Mesothelial cell of epicardium (in vitro differentiated cells): Measurements from ENCODE around the gene WSCD2. TPM values are rescaled to one million over a fixed set of nuclear protein-coding genes. Genes with fewer than 3 reads are reported as not detected.

Experiments
- DNase-seq, 2 experiments: peaks; one replicate each; pipeline ENCODE4 v3.0.0; 2021; ENCODE audit warnings: low spot score in 2 of 2; ENCODE audit not compliant: unreplicated experiment in 2 of 2
- H3K27ac Mint-ChIP-seq: 2 replicates; pipeline ENCODE4 v1.8.0; 2021; ENCODE audit warnings: mixed read lengths
- H3K27me3 Mint-ChIP-seq: 2 replicates; pipeline ENCODE4 v1.8.0; 2021; ENCODE audit warnings: low read depth, mixed read lengths
- H3K36me3 Mint-ChIP-seq: 2 replicates; pipeline ENCODE4 v1.8.0; 2021; ENCODE audit warnings: mixed read lengths
- H3K4me1 Mint-ChIP-seq: 2 replicates; pipeline ENCODE4 v1.8.0; 2021; ENCODE audit warnings: mixed read lengths
- H3K4me3 Mint-ChIP-seq: 2 replicates; pipeline ENCODE4 v1.8.0; 2021; ENCODE audit warnings: mild to moderate bottlenecking, moderate library complexity, mixed read lengths
- H3K9me3 Mint-ChIP-seq: 2 replicates; pipeline ENCODE4 v1.8.0; 2021; ENCODE audit warnings: mixed read lengths
- total RNA-seq: library from RNA; stranded (reverse); gene quantifications from 3 replicates; pipeline ENCODE4 v1.2.1, GENCODE V29; 2021
- TF ChIP-seq, protein P1 (sequence below): fragments of 200-600 bp; sonication (generic); IDR thresholded peaks from one replicate; pipeline ENCODE4 v1.5.0; 2021; ENCODE audit warnings: antibody characterized with exemption; ENCODE audit not compliant: unreplicated experiment

Gene WSCD2
- total RNA-seq, 1 donor from 2014 or later, result 0.13 TPM

DNA sequence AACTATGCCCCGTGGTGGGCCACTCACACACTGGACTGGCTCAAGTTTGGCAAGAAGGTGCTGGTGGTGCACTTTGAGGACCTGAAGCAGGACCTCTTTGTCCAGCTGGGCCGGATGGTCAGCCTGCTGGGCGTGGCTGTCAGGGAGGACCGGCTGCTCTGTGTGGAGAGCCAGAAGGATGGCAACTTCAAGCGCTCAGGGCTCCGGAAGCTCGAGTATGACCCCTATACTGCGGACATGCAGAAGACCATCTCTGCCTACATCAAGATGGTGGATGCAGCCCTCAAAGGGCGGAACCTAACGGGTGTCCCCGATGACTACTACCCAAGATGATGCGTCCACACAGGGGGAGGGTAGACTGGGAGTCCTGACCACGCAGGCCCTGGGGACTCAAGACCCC, 118.9 kb downstream of the WSCD2 start:
- Mint-ChIP-seq H3K27me3 (peaks cover 50% of the 10 kb centered on the region), H3K9me3 (no peaks in the 10 kb centered on the region), H3K27ac (no peak overlapping the region), H3K36me3 (no peaks in the 10 kb centered on the region), H3K4me1 (no peaks in the 10 kb centered on the region), H3K4me3 (no peak overlapping the region)
- TF ChIP-seq, protein P1, sequence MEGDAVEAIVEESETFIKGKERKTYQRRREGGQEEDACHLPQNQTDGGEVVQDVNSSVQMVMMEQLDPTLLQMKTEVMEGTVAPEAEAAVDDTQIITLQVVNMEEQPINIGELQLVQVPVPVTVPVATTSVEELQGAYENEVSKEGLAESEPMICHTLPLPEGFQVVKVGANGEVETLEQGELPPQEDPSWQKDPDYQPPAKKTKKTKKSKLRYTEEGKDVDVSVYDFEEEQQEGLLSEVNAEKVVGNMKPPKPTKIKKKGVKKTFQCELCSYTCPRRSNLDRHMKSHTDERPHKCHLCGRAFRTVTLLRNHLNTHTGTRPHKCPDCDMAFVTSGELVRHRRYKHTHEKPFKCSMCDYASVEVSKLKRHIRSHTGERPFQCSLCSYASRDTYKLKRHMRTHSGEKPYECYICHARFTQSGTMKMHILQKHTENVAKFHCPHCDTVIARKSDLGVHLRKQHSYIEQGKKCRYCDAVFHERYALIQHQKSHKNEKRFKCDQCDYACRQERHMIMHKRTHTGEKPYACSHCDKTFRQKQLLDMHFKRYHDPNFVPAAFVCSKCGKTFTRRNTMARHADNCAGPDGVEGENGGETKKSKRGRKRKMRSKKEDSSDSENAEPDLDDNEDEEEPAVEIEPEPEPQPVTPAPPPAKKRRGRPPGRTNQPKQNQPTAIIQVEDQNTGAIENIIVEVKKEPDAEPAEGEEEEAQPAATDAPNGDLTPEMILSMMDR, result no peak
- no peak for DNase-seq

DNA sequence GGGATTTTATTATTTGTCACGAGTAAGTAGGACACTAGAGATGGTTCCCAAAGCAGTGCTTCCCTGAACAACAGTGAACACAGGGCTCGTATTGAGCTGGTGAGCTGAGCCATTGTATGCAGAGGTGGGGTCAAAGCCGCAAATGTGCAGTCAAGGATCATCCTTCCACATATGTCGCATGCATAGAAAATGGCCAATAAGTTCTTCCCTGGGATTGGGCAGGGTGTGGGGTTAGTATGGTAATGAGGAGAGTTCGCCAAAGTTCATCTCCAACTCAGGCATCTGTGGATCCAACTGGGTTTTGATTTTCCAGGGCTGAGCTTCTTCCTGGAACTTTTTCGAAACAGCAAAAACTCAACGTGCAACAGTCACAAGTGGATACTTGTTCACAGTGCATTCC, 123.4 kb downstream of the WSCD2 start:
- TF ChIP-seq, protein P1, result no peak
- H3K27me3 Mint-ChIP-seq, result peaks cover 49% of the 10 kb centered on the region
- H3K4me1 Mint-ChIP-seq, result no peaks in the 10 kb centered on the region
- DNase-seq, result no peak
- no peaks in the 10 kb centered on the region for H3K36me3 Mint-ChIP-seq
- no peaks in the 10 kb centered on the region for H3K9me3 Mint-ChIP-seq
- no peak overlapping the region for H3K4me3 Mint-ChIP-seq
- H3K27ac Mint-ChIP-seq, result no peak overlapping the region

DNA sequence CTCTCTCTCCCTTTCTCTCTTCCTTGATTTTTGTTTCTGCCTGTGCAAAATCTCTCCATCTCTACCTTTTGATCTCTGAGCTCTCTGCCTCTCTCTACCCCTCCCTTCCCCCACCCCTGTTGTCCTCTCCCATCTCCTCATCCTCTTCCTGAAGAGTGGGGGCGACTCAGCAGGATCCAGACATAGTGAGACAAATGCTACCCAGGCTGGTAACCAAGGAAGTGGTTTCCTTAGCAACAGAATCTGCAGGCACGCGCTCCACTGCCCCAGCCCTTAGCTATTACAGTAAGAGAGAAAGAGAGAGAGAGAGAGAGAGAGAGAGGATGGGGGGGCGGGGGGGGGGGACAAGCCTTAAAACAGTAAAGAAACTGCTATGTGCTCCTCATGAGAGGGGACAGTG, 124.5 kb downstream of the WSCD2 start:
- TF ChIP-seq, protein P1, result no peak
- Mint-ChIP-seq H3K27ac (no peak overlapping the region), H3K36me3 (no peaks in the 10 kb centered on the region), H3K27me3 (peaks cover 49% of the 10 kb centered on the region), H3K9me3 (peaks cover 2% of the 10 kb centered on the region), H3K4me3 (no peak overlapping the region), H3K4me1 (no peaks in the 10 kb centered on the region)
- DNase-seq, result no peak

DNA sequence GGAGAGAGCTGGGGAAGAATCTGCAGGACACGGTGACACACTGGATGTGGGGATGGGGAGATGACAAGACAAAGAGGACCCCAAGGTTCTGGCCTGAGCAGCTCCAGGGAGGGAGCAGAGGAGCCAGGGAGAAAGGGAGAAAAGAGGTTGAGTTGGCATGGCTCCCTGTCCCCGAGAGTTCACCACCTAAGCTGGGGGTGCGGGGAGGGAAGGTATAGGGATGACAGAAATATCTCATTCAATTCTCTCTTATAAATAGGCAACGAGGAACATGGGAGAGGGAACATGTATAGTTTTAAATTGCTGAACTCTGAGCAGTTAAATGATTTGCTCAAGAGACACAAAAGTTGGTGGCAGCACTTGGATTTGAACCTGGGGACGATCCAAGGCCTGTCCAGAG, 124.9 kb downstream of the WSCD2 start:
- Mint-ChIP-seq H3K4me1 (no peaks in the 10 kb centered on the region), H3K9me3 (peaks cover 4% of the 10 kb centered on the region), H3K27ac (no peak overlapping the region), H3K36me3 (no peaks in the 10 kb centered on the region), H3K4me3 (no peak overlapping the region), H3K27me3 (peaks cover 49% of the 10 kb centered on the region)
- TF ChIP-seq, protein P1, result no peak
- DNase-seq, result no peak

DNA sequence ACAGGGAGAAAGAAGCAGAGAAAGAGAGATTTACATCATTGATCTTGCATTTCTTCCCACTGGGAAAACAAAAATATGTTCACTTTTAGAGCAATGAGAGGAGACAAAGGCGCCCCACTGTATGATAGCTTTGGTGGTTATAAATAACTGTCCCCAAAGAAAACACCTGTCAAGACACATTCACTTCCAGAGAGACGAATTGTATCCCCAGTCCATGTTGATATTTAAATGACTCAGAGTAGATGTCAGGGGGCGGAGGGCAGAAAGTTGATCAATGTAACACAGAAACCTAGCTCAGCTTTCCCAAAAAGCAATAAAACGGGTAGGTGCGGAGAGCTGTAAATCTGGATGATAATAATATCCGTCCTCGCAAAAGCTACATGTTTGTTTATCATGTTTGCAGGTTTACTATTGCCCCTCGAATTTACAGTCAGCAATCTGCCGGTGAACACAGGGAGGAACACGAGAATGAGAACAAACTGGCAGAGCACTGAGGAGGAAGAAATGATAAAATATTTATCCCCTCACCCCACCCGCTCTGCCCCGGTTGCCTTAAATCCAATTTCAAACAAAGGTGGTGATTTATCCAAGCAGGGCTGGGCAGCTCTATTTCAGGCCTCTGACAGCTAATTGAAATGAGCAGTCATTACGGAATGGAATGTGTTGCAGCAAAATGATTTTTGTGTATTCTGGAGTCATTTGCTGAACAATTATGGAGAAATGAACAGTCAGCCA, 125.6 kb downstream of the WSCD2 start:
- H3K27me3 Mint-ChIP-seq, result peaks cover 49% of the 10 kb centered on the region
- DNase-seq, result no peak
- no peak overlapping the region for H3K27ac Mint-ChIP-seq
- H3K36me3 Mint-ChIP-seq, result no peaks in the 10 kb centered on the region
- no peak overlapping the region for H3K4me3 Mint-ChIP-seq
- H3K9me3 Mint-ChIP-seq, result peaks cover 11% of the 10 kb centered on the region
- H3K4me1 Mint-ChIP-seq, result no peaks in the 10 kb centered on the region
- TF ChIP-seq, protein P1, result no peak

DNA sequence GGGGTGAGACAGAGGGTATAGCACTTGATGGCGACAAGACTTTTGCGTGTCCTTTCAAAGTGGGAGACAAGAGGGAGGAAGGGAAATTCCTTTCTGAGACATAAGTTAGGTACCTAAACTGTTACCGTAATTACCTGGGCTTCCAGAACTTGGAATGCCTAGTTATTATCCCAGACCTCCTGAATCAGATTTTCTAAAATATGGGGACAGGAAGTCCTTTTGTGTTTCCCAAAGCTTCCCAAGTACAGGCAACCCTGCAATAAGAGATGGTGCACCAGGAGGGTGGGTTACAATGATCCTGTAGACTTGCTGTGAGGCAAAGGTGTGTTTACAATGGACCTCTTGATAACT, 126.1 kb downstream of the WSCD2 start:
- H3K4me3 Mint-ChIP-seq, result no peak overlapping the region
- TF ChIP-seq, protein P1, result no peak
- H3K9me3 Mint-ChIP-seq, result peaks cover 16% of the 10 kb centered on the region
- no peak overlapping the region for H3K27ac Mint-ChIP-seq
- no peaks in the 10 kb centered on the region for H3K4me1 Mint-ChIP-seq
- peaks cover 46% of the 10 kb centered on the region for H3K27me3 Mint-ChIP-seq
- H3K36me3 Mint-ChIP-seq, result no peaks in the 10 kb centered on the region
- DNase-seq, result no peak
